PC-3 (cell line): ENCODE data around the gene PPP1R12A.

ENCODE experiments used
- EZH2 ChIP-seq: fragments of 300-600 bp; sonication (generic); IDR thresholded peaks from one replicate; pipeline ENCODE4 v1.6.1; 2017; ENCODE audit warnings: antibody characterized with exemption, mild to moderate bottlenecking, low read length; ENCODE audit not compliant: unreplicated experiment
- EZH2phosphoT487 ChIP-seq: fragments of 300-600 bp; sonication (generic); IDR thresholded peaks from 2 replicates; pipeline ENCODE4 v1.6.1; 2018; ENCODE audit warnings: mild to moderate bottlenecking, antibody characterized with exemption, low read length, borderline replicate concordance
- TF ChIP-seq, protein P1 (sequence below): fragments of 300-600 bp; sonication (generic); conservative IDR thresholded peaks from 2 replicates; pipeline ENCODE4 v1.5.1; 2017; ENCODE audit warnings: antibody characterized with exemption, low read depth, mild to moderate bottlenecking, low read length

DNA sequence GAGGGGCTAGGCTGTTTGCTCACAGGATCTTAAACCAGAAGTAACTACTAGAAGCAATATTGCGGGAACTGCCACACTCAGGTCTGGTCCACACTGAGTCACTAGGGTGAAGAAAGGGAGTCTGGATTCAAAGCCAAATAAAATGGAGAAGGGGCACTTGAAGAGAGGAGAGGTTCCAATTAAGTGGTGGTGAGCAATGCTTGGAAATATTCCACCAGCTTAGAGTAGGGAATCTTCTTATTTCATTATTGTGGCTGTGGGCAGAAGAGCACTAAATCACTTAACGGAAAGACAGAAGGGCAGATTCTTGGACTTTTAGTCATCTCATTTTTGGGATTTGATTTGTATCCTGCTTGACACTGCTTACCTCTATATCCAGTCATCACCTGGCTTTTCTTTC is 48.6 kb upstream of the PPP1R12A start:
- TF ChIP-seq, protein P1, sequence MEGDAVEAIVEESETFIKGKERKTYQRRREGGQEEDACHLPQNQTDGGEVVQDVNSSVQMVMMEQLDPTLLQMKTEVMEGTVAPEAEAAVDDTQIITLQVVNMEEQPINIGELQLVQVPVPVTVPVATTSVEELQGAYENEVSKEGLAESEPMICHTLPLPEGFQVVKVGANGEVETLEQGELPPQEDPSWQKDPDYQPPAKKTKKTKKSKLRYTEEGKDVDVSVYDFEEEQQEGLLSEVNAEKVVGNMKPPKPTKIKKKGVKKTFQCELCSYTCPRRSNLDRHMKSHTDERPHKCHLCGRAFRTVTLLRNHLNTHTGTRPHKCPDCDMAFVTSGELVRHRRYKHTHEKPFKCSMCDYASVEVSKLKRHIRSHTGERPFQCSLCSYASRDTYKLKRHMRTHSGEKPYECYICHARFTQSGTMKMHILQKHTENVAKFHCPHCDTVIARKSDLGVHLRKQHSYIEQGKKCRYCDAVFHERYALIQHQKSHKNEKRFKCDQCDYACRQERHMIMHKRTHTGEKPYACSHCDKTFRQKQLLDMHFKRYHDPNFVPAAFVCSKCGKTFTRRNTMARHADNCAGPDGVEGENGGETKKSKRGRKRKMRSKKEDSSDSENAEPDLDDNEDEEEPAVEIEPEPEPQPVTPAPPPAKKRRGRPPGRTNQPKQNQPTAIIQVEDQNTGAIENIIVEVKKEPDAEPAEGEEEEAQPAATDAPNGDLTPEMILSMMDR: no peak
- TF ChIP-seq EZH2phosphoT487: no peak
- no peak for TF ChIP-seq EZH2
